ENCODE results near the gene CDK11B.
"Not testable (repeated sequence)": the region's sequence is repeated elsewhere in the genome, so short reads cannot be mapped to it uniquely, and the experiment has no call there.

Gene CDK11B

GRCh38 chr1:1597275-1597930 is 61.4 kb downstream of the CDK11B start:
- no peak for DNase-seq

GRCh38 chr1:1596493-1597274 is 62.1 kb downstream of the CDK11B start:
- DNase-seq, result no peak

- not testable (repeated sequence) for DNase-seq
Measured at GRCh38 chr1:1595341-1595740, 63.5 kb downstream of the CDK11B start.

GRCh38 chr1:1594602-1595260 is 64.1 kb downstream of the CDK11B start:
- DNase-seq, result no peak

GRCh38 chr1:1593834-1594601 is 64.8 kb downstream of the CDK11B start:
- no peak for DNase-seq

- DNase-seq, result no peak
Measured at GRCh38 chr1:1591452-1591851, 67.4 kb downstream of the CDK11B start.

Data from activated gamma-delta T cell treated with Interleukin-2 at 50 U/mL for 16 hours (primary cell).